ENCODE data around the gene DDX20.

DNA sequence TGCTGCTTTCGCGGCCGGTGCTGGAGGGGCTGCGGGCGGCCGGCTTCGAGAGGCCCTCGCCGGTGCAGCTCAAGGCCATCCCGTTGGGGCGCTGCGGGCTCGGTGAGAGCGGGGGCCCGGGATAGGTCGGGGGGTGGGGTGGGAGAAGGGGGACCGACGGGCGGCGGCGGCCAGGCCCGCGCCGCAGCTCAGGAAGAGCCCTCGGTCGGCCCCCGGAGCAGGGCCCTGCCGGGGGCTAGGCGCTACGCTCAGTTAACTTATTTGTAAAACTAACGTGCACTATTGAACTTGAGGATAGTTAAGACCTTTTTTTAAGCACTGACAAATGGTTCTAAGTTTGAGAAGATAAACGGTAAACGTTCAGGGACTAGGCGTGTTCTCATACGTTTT is 418 bp downstream of the DDX20 start:
- TF ChIP-seq, protein P1, sequence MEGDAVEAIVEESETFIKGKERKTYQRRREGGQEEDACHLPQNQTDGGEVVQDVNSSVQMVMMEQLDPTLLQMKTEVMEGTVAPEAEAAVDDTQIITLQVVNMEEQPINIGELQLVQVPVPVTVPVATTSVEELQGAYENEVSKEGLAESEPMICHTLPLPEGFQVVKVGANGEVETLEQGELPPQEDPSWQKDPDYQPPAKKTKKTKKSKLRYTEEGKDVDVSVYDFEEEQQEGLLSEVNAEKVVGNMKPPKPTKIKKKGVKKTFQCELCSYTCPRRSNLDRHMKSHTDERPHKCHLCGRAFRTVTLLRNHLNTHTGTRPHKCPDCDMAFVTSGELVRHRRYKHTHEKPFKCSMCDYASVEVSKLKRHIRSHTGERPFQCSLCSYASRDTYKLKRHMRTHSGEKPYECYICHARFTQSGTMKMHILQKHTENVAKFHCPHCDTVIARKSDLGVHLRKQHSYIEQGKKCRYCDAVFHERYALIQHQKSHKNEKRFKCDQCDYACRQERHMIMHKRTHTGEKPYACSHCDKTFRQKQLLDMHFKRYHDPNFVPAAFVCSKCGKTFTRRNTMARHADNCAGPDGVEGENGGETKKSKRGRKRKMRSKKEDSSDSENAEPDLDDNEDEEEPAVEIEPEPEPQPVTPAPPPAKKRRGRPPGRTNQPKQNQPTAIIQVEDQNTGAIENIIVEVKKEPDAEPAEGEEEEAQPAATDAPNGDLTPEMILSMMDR (conservative IDR thresholded peaks at IDR 0.05): no peak
- TF ChIP-seq EZH2 (IDR thresholded peaks at IDR 0.05; ENCODE audit: low read depth): no peak

Measured in PC-9 (cell line).